A673 (cell line): ENCODE results near the gene PREX1. TPM values are rescaled to one million over a fixed set of nuclear protein-coding genes. Genes with fewer than 3 reads are reported as not detected.

ENCODE experiments used
- BruUV-seq: library from RNA; stranded (reverse); fragments of 400-500 nt; replicated peaks from 2 replicates; lab custom pipeline; 2021; lab: Mats Ljungman, UMichigan
- CTCF ChIA-PET: fragments of 300-600 bp; sonication (Branson Sonifier 250); formaldehyde crosslinking; loops from one replicate; lab custom pipeline; 2022; ENCODE audit warnings: antibody characterized with exemption; lab: Charles Lee
- POLR2A ChIA-PET: fragments of 300-600 bp; sonication (Branson Sonifier 250); formaldehyde crosslinking; loops from one replicate; lab custom pipeline; 2022; ENCODE audit warnings: antibody characterized with exemption; ENCODE audit not compliant: low non-redundant PET; lab: Charles Lee
- DNase-seq: peaks from one replicate; pipeline ENCODE4 v3.0.0-alpha.2; 2015; ENCODE audit warnings: low spot score
- H3K27ac ChIP-seq: fragments of 200-600 bp; sonication (generic); 2 replicates; pipeline ENCODE4 v1.5.1; 2016; ENCODE audit warnings: mixed run types, low read depth, mild to moderate bottlenecking, mixed read lengths, antibody characterized with exemption, low read length; ENCODE audit not compliant: poor library complexity, severe bottlenecking
- H3K27me3 ChIP-seq: fragments of 200-600 bp; sonication (generic); replicated peaks from 2 replicates; pipeline ENCODE4 v1.6.1; 2017; ENCODE audit warnings: mixed run types, low read depth, mild to moderate bottlenecking, mixed read lengths, antibody characterized with exemption, low read length; ENCODE audit not compliant: insufficient read depth, poor library complexity
- H3K36me3 ChIP-seq: fragments of 200-600 bp; sonication (generic); 2 replicates; pipeline ENCODE4 v1.6.1; 2016; ENCODE audit warnings: mixed run types, mild to moderate bottlenecking, mixed read lengths, antibody characterized with exemption, low read length; ENCODE audit not compliant: insufficient read depth, poor library complexity, severe bottlenecking
- H3K4me1 ChIP-seq: fragments of 200-600 bp; sonication (generic); 2 replicates; pipeline ENCODE4 v1.6.1; 2017; ENCODE audit warnings: mixed run types, mild to moderate bottlenecking, mixed read lengths, antibody characterized with exemption, low read length; ENCODE audit not compliant: insufficient read depth, poor library complexity, severe bottlenecking
- H3K4me3 ChIP-seq: fragments of 200-600 bp; sonication (generic); 2 replicates; pipeline ENCODE4 v1.5.1; 2016; ENCODE audit warnings: low read depth, mixed run types, mild to moderate bottlenecking, mixed read lengths, low read length; ENCODE audit not compliant: poor library complexity, severe bottlenecking
- H3K9me3 ChIP-seq: fragments of 200-600 bp; sonication (generic); 2 replicates; pipeline ENCODE4 v1.6.1; 2016; ENCODE audit warnings: mixed run types, low read depth, mild to moderate bottlenecking, mixed read lengths, antibody characterized with exemption, low read length; ENCODE audit not compliant: poor library complexity, severe bottlenecking
- EZH2 ChIP-seq: fragments of 200-600 bp; sonication (generic); IDR thresholded peaks from 2 replicates; pipeline ENCODE4 v1.6.1; 2017; ENCODE audit warnings: borderline replicate concordance, low read depth, mild to moderate bottlenecking, mixed read lengths, antibody characterized with exemption, low read length; ENCODE audit not compliant: poor library complexity, severe bottlenecking
- intact Hi-C: fragments of 100-400 bp; cut with micrococcal nuclease; formaldehyde crosslinking; loops from one replicate; pipeline ENCODE4 v1.10.0; 2022; ENCODE audit not compliant: unreplicated experiment
- total RNA-seq: library from RNA; stranded (reverse); gene quantifications from 2 replicates; pipeline ENCODE4 v1.2.3, GENCODE V29; 2021
- TF ChIP-seq, protein P1 (sequence below): fragments of 300-800, 200-600 bp; sonication (generic); conservative IDR thresholded peaks from 2 replicates; pipeline ENCODE4 v1.5.1; 2017; ENCODE audit warnings: low read depth, mild to moderate bottlenecking, antibody characterized with exemption, low read length, moderate library complexity, mixed read lengths

Gene PREX1
- total RNA-seq, 1 experiment from 2014 or later: 145 TPM

DNA sequence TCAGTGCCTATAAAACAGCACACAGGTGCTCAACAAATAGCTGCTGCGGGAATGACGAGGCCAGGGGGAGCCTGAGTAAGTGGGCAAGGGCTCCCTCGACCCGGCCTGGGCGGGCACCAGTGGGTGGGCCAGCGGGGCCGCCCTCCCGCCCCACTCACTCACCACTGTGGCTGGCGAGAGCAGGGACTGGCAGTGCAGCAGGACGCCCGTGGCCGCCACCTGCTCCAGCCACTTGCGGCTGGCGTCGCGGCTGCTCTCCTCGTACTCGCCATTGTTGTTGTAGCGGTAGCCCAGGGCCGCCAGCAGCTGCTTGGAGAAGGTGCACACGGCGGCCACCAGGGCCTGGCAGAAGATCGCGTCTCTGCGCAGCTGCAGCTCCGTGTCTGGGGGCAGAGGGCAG is 191.5 kb downstream of the PREX1 start:
- Histone ChIP-seq H3K36me3 (peaks cover 95% of the 10 kb centered on the region), H3K27ac (peak overlapping the region; percentile 60), H3K27me3 (no peaks in the 10 kb centered on the region), H3K9me3 (no peaks in the 10 kb centered on the region), H3K4me3 (no peak overlapping the region), H3K4me1 (peaks cover 3% of the 10 kb centered on the region)
- ChIA-PET CTCF (no interaction called here), POLR2A (no interaction called here)
- BruUV-seq: no TSS peak
- DNase-seq: no peak
- intact Hi-C loops: no loop called here
- no peak for TF ChIP-seq EZH2
- TF ChIP-seq, protein P1, sequence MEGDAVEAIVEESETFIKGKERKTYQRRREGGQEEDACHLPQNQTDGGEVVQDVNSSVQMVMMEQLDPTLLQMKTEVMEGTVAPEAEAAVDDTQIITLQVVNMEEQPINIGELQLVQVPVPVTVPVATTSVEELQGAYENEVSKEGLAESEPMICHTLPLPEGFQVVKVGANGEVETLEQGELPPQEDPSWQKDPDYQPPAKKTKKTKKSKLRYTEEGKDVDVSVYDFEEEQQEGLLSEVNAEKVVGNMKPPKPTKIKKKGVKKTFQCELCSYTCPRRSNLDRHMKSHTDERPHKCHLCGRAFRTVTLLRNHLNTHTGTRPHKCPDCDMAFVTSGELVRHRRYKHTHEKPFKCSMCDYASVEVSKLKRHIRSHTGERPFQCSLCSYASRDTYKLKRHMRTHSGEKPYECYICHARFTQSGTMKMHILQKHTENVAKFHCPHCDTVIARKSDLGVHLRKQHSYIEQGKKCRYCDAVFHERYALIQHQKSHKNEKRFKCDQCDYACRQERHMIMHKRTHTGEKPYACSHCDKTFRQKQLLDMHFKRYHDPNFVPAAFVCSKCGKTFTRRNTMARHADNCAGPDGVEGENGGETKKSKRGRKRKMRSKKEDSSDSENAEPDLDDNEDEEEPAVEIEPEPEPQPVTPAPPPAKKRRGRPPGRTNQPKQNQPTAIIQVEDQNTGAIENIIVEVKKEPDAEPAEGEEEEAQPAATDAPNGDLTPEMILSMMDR: no peak

DNA sequence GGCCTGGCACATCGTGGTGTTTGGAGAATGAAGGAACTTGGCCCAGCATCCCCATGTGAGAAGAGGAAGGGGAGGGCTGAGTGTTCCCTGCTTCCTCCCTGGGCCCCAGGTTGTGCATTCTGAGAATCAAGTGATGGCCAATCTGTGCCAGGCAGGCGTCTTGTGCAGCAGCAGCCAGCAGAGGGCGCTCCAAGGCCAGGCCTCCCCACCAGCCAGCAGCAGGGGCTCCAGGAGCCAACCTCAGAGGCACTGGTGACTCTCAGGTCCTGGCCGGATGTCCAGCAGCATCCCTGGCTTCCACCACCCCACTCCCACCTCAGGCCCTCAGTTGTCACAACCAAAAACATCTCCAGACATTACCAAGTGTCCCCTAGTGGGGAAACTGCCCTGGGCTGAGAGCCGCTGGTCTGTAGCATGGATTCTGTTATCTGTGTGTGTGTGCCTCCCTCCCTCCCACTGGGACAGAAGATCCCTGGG is 192.0 kb downstream of the PREX1 start:
- ChIA-PET CTCF (interaction anchor here (0.7 kb wide), 1 partner anchor 157 kb away, joined by 3 read pairs; no protein-coding TSS in a partner anchor), POLR2A (no interaction called here)
- H3K36me3 ChIP-seq: peaks cover 95% of the 10 kb centered on the region
- no peaks in the 10 kb centered on the region for H3K9me3 ChIP-seq
- BruUV-seq: no TSS peak
- H3K27me3 ChIP-seq: no peaks in the 10 kb centered on the region
- peak; percentile 69 for DNase-seq
- intact Hi-C loops: no loop called here
- H3K27ac ChIP-seq: peak overlapping the region; percentile 60
- no peak overlapping the region for H3K4me3 ChIP-seq
- TF ChIP-seq, protein P1: peak; percentile 97
- TF ChIP-seq EZH2: no peak
- H3K4me1 ChIP-seq: peaks cover 3% of the 10 kb centered on the region

DNA sequence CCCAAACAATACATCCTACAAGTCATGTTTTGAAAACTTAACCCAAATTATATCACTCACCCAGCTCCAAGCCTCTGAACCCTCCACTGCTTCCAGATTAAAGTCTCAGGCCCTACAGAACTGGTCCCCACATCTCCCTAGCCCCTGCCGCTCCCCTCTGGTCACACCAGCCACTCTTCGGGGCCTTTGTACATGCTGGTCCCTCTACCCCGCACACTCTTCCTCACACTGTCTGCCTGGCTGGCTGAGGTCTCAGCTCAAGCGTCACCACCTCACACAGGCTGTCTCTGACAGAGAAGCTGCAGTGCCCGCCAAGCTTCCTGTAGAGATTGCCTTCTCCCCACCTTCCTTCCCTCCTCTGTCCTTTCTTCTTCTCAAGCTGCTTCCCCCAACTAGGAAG is 192.4 kb downstream of the PREX1 start:
- BruUV-seq: no TSS peak
- ChIA-PET CTCF (interaction anchor here (0.7 kb wide), 1 partner anchor 156 kb away, joined by 3 read pairs; no protein-coding TSS in a partner anchor), POLR2A (no interaction called here)
- Histone ChIP-seq H3K36me3 (peaks cover 97% of the 10 kb centered on the region), H3K4me3 (no peak overlapping the region), H3K4me1 (peaks cover 3% of the 10 kb centered on the region), H3K27me3 (no peaks in the 10 kb centered on the region), H3K9me3 (no peaks in the 10 kb centered on the region), H3K27ac (peak overlapping the region; percentile 26)
- intact Hi-C loops: no loop called here
- no peak for TF ChIP-seq EZH2
- TF ChIP-seq, protein P1: no peak
- DNase-seq: no peak
